GM23248 (cell line): ENCODE measurements around the gene THSD7A.

Source experiments
- EZH2 ChIP-seq: fragments of 200-600 bp; sonication (generic); IDR thresholded peaks from 2 replicates; pipeline ENCODE4 v1.6.1; 2018; ENCODE audit warnings: antibody characterized with exemption, mild to moderate bottlenecking; ENCODE audit not compliant: insufficient read depth, poor library complexity, severe bottlenecking
- EZH2phosphoT487 ChIP-seq: fragments of 200-600 bp; sonication (generic); IDR thresholded peaks from 2 replicates; pipeline ENCODE4 v1.6.1; 2018; ENCODE audit warnings: antibody characterized with exemption, moderate library complexity, mild to moderate bottlenecking, low read depth; ENCODE audit not compliant: insufficient read depth

DNA sequence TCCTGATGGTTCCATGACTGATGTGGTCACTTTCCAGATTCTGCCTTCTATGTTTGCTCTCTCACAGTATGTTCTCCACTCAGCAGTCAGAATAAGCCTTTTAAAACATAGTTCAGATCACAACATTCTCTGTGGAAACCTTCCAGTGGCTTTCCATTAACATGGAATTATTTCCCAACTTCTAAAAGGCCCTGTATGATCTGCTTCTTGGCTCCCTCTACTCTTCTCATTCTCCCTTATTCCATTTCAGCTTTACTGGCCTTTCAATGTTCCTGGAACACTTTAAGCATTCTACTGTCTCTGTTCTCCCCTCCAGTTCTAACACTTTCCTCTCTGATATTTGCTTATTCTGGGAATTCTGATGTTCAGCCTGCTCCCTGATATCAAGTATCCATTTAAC is 325.6 kb downstream of the THSD7A start:
- TF ChIP-seq EZH2 = no peak
- no peak for TF ChIP-seq EZH2phosphoT487
